Retinal pigment epithelial cell (primary cell): ENCODE data around the gene SIRT2.
"Not testable (repeated sequence)": the region's sequence is repeated elsewhere in the genome, so short reads cannot be mapped to it uniquely, and the experiment has no call there.

Experiments used
- DNase-seq: peaks from one replicate; pipeline ENCODE4 v3.0.0-alpha.2; 2010; ENCODE audit warnings: low read depth
- H3K4me3 ChIP-seq: 2 replicates; pipeline ENCODE4 v1.5.1; 2011; ENCODE audit warnings: mild to moderate bottlenecking, low read length, control low read depth, moderate library complexity
- CTCF ChIP-seq: conservative IDR thresholded peaks from 2 replicates; pipeline ENCODE4 v1.5.1; 2011; ENCODE audit warnings: low read depth, low read length, control low read depth, inconsistent platforms

SIRT2 gene

DNA sequence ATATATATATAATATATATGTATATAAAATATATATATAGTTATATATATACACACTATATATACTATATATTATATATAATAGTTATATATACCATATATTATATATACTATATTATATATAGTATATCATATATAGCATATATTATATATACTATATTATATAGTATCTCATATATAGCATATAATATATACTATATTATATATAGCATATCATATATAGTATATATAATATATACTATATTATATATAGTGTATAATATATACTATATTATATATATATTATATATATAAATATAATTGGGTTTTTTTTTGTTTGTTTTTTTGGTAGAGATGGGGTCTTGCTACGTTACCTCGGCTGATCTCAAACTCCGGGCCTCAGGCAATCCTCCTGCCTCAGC lies 38.0 kb downstream of the SIRT2 start:
- no peak for TF ChIP-seq CTCF
- DNase-seq = no peak
- H3K4me3 ChIP-seq = no peak overlapping the region

DNA sequence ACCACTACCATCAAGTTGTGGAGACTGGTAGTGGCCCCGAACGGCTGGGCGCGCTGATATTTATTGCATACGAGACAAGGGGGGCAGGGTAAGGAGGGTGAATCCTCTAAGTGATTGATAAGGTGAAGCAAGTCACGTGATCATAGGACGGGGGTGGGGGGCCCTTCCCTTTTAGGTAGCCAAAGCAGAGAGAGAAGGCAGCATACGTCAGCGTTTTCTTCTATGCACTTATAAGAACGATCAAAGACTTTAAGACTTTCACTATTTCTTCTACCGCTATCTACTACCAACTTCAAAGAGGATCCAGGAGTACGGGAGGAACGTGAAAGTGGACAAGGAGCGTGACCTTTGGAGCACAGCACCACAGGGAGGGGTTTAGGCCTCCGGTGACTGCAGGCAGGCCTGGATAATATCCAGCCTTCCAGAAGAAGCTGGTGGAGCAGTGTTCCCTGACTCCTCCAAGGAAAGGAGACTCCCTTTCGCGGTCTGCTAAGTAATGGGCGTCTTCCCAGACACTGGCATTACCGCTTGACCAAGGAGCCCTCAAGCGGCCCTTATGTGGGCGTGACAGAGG lies 39.7 kb downstream of the SIRT2 start:
- not testable (repeated sequence) for DNase-seq

GRCh38 chr19:38856813-38857212 lies 42.6 kb downstream of the SIRT2 start:
- DNase-seq = no peak
- TF ChIP-seq CTCF = no peak
- H3K4me3 ChIP-seq = no peak overlapping the region

More for the DNA sequence above, 39.7 kb downstream of the SIRT2 start:
- H3K4me3 ChIP-seq = not testable (repeated sequence)

GRCh38 chr19:38855751-38856150 lies 43.7 kb downstream of the SIRT2 start:
- not testable (repeated sequence) for H3K4me3 ChIP-seq, DNase-seq

DNA sequence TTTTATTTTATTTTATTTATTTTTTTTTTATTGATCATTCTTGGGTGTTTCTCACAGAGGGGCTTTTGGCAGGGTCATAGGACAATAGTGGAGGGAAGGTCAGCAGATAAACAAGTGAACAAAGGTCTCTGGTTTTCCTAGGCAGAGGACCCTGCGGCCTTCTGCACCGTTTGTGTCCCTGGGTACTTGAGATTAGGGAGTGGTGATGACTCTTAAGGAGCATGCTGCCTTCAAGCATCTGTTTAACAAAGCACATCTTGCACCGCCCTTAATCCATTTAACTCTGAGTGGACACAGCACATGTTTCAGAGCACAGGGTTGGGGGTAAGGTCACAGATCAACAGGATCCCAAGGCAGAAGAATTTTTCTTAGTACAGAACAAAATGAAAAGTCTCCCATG lies 44.5 kb downstream of the SIRT2 start:
- not testable (repeated sequence) for H3K4me3 ChIP-seq, DNase-seq

DNA sequence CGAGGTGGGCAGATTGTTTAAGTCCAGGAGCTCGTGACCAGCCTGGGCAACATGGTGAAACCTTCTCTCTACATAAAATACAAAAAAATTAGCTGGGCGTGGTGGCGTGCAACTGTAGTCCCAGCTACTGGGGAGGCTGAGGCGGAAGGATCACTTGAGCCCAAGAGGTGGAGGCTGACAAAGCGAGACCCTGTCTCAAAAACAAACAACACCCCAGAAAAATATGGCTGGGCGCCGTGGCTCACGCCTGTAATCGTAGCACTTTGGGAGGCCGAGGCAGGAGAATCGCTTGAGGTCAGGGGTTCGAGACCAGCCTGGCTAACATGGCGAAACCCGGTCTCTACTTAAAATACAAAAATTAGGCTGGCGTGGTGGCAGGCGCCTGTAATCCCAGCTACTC lies 46.2 kb downstream of the SIRT2 start:
- DNase-seq = no peak
- no peak for TF ChIP-seq CTCF
- H3K4me3 ChIP-seq = peak overlapping the region; percentile 73

- TF ChIP-seq CTCF = no peak
- DNase-seq = no peak
- peak overlapping the region; percentile 73 for H3K4me3 ChIP-seq
Observed at GRCh38 chr19:38852231-38853044, 47.0 kb downstream of the SIRT2 start.

DNA sequence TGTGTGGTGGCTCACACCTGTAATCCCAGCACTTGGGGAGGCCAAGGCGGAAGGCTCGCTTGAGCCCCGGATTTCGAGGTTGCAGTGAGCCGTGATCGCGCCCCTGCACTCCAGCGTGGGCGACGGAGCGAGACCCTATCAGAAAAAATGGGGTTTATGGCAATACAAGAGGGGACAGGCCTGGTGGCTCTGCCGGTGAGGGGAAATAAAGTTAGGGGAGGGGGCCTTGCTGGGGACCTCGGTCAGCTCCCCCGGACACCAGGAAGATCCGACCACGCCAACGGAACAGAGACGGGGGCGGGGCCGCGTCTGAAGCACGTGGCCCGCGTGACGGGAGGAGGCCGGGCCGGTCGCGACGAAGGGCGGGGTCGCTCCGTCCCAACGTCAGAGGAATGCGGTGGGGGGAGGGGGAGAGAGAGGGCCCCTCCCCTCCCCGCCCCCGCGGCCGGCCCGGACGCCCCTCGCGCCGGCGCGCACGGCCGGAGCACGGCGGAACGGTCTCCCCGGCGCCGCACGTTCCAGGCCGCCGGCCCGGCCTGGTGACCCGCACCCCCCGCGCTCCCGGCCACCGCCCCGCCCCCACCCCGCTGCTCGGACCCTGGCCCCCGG lies 47.7 kb downstream of the SIRT2 start:
- peak overlapping the region; percentile 73 for H3K4me3 ChIP-seq
- no peak for TF ChIP-seq CTCF
- no peak for DNase-seq
